GM23248 (cell line): ENCODE results near the gene EFCAB6.

Source experiments
- EZH2 ChIP-seq: fragments of 200-600 bp; sonication (generic); IDR thresholded peaks from 2 replicates; pipeline ENCODE4 v1.6.1; 2018; ENCODE audit warnings: antibody characterized with exemption, mild to moderate bottlenecking; ENCODE audit not compliant: insufficient read depth, poor library complexity, severe bottlenecking
- EZH2phosphoT487 ChIP-seq: fragments of 200-600 bp; sonication (generic); IDR thresholded peaks from 2 replicates; pipeline ENCODE4 v1.6.1; 2018; ENCODE audit warnings: antibody characterized with exemption, moderate library complexity, mild to moderate bottlenecking, low read depth; ENCODE audit not compliant: insufficient read depth

DNA sequence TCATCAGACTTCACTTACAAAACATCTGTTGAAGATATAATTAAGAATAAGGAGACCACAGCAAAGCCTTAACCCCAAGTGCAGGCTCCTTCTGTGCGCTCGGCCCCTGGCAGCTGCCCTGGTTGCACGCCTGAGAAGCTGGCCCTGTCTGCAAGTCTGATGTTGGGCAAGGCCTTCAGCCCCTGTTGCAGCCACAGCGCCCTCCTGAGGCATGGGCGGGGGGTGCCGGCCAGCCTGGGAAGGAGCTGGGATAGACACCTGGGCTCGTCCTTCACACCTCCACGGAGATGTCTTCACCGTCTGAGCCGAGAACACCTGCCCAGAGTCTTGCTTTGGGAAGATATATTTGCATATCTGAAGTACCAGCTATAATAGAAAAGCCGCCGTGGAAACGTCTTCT lies 296.2 kb downstream of the EFCAB6 start:
- no peak for TF ChIP-seq EZH2phosphoT487
- no peak for TF ChIP-seq EZH2
